ENCODE data around the gene GNG14.

The GNG14 gene

GRCh38 chr19:12687496-12688196 lies at the start of gene GNG14:
Gene GNG14, plus strand, starts transcription at chr19:12687998. Its CDS starts 51 bp downstream, at chr19:12688049.
- no peak for TF ChIP-seq CTCF (IDR thresholded peaks at IDR 0.05)

GRCh38 chr19:12638611-12639182 lies 49.1 kb upstream of the GNG14 start:
- TF ChIP-seq CTCF (IDR thresholded peaks at IDR 0.05) = no peak

- TF ChIP-seq CTCF (IDR thresholded peaks at IDR 0.05) = peak; percentile 45
Observed at GRCh38 chr19:12639901-12640613, 47.7 kb upstream of the GNG14 start.

- TF ChIP-seq CTCF (IDR thresholded peaks at IDR 0.05) = no peak
Observed at GRCh38 chr19:12641456-12641855, 46.3 kb upstream of the GNG14 start.

- TF ChIP-seq CTCF (IDR thresholded peaks at IDR 0.05) = no peak
Observed at GRCh38 chr19:12642506-12642905, 45.3 kb upstream of the GNG14 start.

GRCh38 chr19:12646551-12646950 lies 41.2 kb upstream of the GNG14 start:
- no peak for TF ChIP-seq CTCF (IDR thresholded peaks at IDR 0.05)

- TF ChIP-seq CTCF (IDR thresholded peaks at IDR 0.05) = no peak
Observed at GRCh38 chr19:12647047-12647446, 40.8 kb upstream of the GNG14 start.
